ENCODE measurements around the gene JUP. TPM values are rescaled to one million over a fixed set of nuclear protein-coding genes. Genes with fewer than 3 reads are reported as not detected.

Gene JUP
- total RNA-seq, 1 experiment from 2014 or later = 224 TPM

GRCh38 chr17:41824086-41824485 lies 37.6 kb upstream of the JUP start:
- no peaks in the 10 kb centered on the region for H4K20me1 ChIP-seq (ENCODE audit: insufficient read depth)
- H3K36me3 ChIP-seq (ENCODE audit: control insufficient read depth in 1 of 2, insufficient read depth in 2 of 2, low read length in 2 of 2) = peaks cover 12 to 18% of the 10 kb centered on the region in 2 experiments
- ChIA-PET POLR2A (no interaction called here), CTCF (no interaction called here), RAD21 (ENCODE audit: low non-redundant PET in 1 of 2, low total read pairs in 2 of 2, uncharacterized antibody in 2 of 2, unreplicated experiment in 2 of 2) (no interaction called here)
- H3K9me2 ChIP-seq (ENCODE audit: insufficient read depth) = no peaks in the 10 kb centered on the region
- no peaks in the 10 kb centered on the region for H3K9me3 ChIP-seq (ENCODE audit: control insufficient read depth in 1 of 2, insufficient read depth in 1 of 2, low read depth in 1 of 2, low read length in 2 of 2)
- TF ChIP-seq EZH2 (IDR thresholded peaks at IDR 0.05) (no peak), SP1 (IDR thresholded peaks at IDR 0.05; ENCODE audit: low read depth) (no peak), ZNF274 (IDR thresholded peaks at IDR 0.05; ENCODE audit: low read depth, low read length) (no peak), MAX (IDR thresholded peaks at IDR 0.05) (no peak), POLR2A (IDR thresholded peaks at IDR 0.05; ENCODE audit: borderline replicate concordance, extremely low read depth, insufficient read depth, insufficient read length) (no peak), CTCF (IDR thresholded peaks at IDR 0.05 in 2 of 3, conservative IDR thresholded peaks at IDR 0.05 in 1 of 3; ENCODE audit: borderline replicate concordance in 1 of 3, insufficient read depth in 1 of 3, low read depth in 2 of 3, low read length in 2 of 3) (no peak), CEBPB (IDR thresholded peaks at IDR 0.05; ENCODE audit: low read depth) (no peak), ZFX (IDR thresholded peaks at IDR 0.05) (no peak), EZH2phosphoT487 (IDR thresholded peaks at IDR 0.05; ENCODE audit: borderline replicate concordance) (no peak), RAD21 (IDR thresholded peaks at IDR 0.05; ENCODE audit: low read depth) (no peak)
- no peak overlapping the region for H2AFZ ChIP-seq (ENCODE audit: low read depth, low read length, poor library complexity, severe bottlenecking)
- no peak overlapping the region for H3K4me3 ChIP-seq (replicated peaks in 1 of 2; ENCODE audit: low read depth in 1 of 2, low read length in 2 of 2)
- H3K4me1 ChIP-seq (ENCODE audit: control insufficient read depth in 1 of 2, insufficient read depth in 2 of 2, low read length in 2 of 2) = no peaks in the 10 kb centered on the region
- BruUV-seq (replicated peaks) = no TSS peak
- no peaks in the 10 kb centered on the region for H3K27me3 ChIP-seq (ENCODE audit: insufficient read depth, low read length)
- ATAC-seq (no peak), DNase-seq (ENCODE audit: low read depth, low spot score) (no peak)
- H3K9ac ChIP-seq (ENCODE audit: low read length) = no peak overlapping the region
- H3K79me2 ChIP-seq (ENCODE audit: insufficient read depth, low read length) = no peaks in the 10 kb centered on the region
- H3K27ac ChIP-seq (ENCODE audit: low read depth, low read length) = no peak overlapping the region
- intact Hi-C loops (cut with micrococcal nuclease) = no loop called here
- no peak overlapping the region for H3K4me2 ChIP-seq (ENCODE audit: low read length)

GRCh38 chr17:41823580-41823979 lies 37.1 kb upstream of the JUP start:
- H3K9me2 ChIP-seq (ENCODE audit: insufficient read depth) = no peaks in the 10 kb centered on the region
- no peak overlapping the region for H3K9ac ChIP-seq (ENCODE audit: low read length)
- no peaks in the 10 kb centered on the region for H3K9me3 ChIP-seq (ENCODE audit: control insufficient read depth in 1 of 2, insufficient read depth in 1 of 2, low read depth in 1 of 2, low read length in 2 of 2)
- H3K36me3 ChIP-seq (ENCODE audit: control insufficient read depth in 1 of 2, insufficient read depth in 2 of 2, low read length in 2 of 2) = peaks cover 7 to 13% of the 10 kb centered on the region in 2 experiments
- H3K4me1 ChIP-seq (ENCODE audit: control insufficient read depth in 1 of 2, insufficient read depth in 2 of 2, low read length in 2 of 2) = no peaks in the 10 kb centered on the region
- no peaks in the 10 kb centered on the region for H3K27me3 ChIP-seq (ENCODE audit: insufficient read depth, low read length)
- ChIA-PET RAD21 (ENCODE audit: low non-redundant PET in 1 of 2, low total read pairs in 2 of 2, uncharacterized antibody in 2 of 2, unreplicated experiment in 2 of 2) (no interaction called here), CTCF (no interaction called here), POLR2A (no interaction called here)
- H4K20me1 ChIP-seq (ENCODE audit: insufficient read depth) = no peaks in the 10 kb centered on the region
- no peak overlapping the region for H3K4me3 ChIP-seq (replicated peaks in 1 of 2; ENCODE audit: low read depth in 1 of 2, low read length in 2 of 2)
- DNase-seq (ENCODE audit: low read depth, low spot score) = no peak
- no peak overlapping the region for H3K4me2 ChIP-seq (ENCODE audit: low read length)
- TF ChIP-seq SRF (IDR thresholded peaks at IDR 0.05; ENCODE audit: low read depth) = no peak
- H3K79me2 ChIP-seq (ENCODE audit: insufficient read depth, low read length) = no peaks in the 10 kb centered on the region
- no peak overlapping the region for H3K27ac ChIP-seq (ENCODE audit: low read depth, low read length)
- BruUV-seq (replicated peaks) = no TSS peak
- ATAC-seq = no peak; the same call in 1 of the 2 replicates
- H2AFZ ChIP-seq (ENCODE audit: low read depth, low read length, poor library complexity, severe bottlenecking) = no peak overlapping the region
- intact Hi-C loops (cut with micrococcal nuclease) = no loop called here

All from HCT116 (cell line).